NB4 (cell line): Measurements from ENCODE around the gene BRINP2.

Experiments used
- MYC ChIP-seq: IDR thresholded peaks from 2 replicates; pipeline ENCODE4 v1.6.1; 2011; ENCODE audit warnings: low read depth, low read length
- POLR2A ChIP-seq: IDR thresholded peaks from 2 replicates; pipeline ENCODE4 v1.6.1; 2011; ENCODE audit warnings: mild to moderate bottlenecking; ENCODE audit not compliant: insufficient read length; ENCODE audit errors: extremely low read depth
- TF ChIP-seq, protein P1 (sequence below): IDR thresholded peaks from one replicate; pipeline ENCODE4 v1.5.1; 2012; ENCODE audit warnings: low read depth, low read length
- TF ChIP-seq, protein P2 (sequence below): IDR thresholded peaks from 2 replicates; pipeline ENCODE4 v1.6.1; 2011; ENCODE audit warnings: low read depth, low read length

DNA sequence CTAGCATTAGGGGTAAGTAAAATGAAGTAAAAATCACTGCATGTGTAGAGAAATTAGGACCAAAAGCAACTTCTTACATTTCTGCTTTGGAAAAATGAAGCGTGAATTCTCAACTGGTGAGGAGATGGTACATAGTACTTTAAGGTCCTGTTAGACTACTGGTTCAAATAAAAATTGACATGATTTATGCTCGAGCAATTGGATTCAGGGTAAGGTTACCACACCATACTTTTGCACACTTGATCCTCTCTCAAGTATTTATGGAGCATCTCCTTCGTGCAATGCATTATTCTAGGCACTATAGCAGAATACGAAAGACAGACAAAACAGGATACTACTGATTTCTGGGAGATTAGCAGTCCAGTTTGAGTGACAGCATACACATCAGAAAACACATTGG, 66.2 kb downstream of the BRINP2 start:
- TF ChIP-seq POLR2A, result no peak
- TF ChIP-seq, protein P1, sequence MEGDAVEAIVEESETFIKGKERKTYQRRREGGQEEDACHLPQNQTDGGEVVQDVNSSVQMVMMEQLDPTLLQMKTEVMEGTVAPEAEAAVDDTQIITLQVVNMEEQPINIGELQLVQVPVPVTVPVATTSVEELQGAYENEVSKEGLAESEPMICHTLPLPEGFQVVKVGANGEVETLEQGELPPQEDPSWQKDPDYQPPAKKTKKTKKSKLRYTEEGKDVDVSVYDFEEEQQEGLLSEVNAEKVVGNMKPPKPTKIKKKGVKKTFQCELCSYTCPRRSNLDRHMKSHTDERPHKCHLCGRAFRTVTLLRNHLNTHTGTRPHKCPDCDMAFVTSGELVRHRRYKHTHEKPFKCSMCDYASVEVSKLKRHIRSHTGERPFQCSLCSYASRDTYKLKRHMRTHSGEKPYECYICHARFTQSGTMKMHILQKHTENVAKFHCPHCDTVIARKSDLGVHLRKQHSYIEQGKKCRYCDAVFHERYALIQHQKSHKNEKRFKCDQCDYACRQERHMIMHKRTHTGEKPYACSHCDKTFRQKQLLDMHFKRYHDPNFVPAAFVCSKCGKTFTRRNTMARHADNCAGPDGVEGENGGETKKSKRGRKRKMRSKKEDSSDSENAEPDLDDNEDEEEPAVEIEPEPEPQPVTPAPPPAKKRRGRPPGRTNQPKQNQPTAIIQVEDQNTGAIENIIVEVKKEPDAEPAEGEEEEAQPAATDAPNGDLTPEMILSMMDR, result no peak
- TF ChIP-seq MYC, result no peak
- TF ChIP-seq, protein P2, sequence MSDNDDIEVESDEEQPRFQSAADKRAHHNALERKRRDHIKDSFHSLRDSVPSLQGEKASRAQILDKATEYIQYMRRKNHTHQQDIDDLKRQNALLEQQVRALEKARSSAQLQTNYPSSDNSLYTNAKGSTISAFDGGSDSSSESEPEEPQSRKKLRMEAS, result no peak
